Measurements from ENCODE around the gene GSTCD.
"Not testable (repeated sequence)": the region's sequence is repeated elsewhere in the genome, so short reads cannot be mapped to it uniquely, and the experiment has no call there.

GSTCD gene

DNA sequence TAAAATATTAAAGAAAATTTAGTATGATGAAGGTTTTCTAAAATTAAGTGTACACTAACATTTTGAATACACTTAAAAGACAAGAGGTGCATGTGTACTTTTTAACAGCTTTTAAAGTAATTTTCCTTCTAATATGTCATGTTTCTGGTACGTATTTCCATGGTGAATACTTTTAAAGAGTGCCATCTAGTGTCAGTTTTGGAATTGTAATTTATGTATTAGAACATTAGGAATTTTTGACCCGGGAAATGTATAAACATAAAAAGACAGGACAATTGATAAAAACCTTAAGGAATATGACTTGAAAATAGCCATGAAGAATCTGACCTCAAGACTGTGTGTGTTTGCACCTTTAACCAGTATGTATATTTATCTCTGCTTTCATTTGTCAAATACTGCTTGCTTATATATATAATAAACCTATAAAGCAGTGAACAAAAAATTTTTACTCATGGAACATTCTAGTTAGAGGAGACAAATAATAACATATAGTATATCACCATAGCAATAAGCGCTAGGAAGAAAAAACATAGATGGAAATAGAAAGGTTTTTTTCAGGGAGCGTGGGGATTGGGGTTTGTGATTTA is 7.2 kb downstream of the GSTCD start:
- DNase-seq: peak in 1 of 2 donors; percentile 57

DNA sequence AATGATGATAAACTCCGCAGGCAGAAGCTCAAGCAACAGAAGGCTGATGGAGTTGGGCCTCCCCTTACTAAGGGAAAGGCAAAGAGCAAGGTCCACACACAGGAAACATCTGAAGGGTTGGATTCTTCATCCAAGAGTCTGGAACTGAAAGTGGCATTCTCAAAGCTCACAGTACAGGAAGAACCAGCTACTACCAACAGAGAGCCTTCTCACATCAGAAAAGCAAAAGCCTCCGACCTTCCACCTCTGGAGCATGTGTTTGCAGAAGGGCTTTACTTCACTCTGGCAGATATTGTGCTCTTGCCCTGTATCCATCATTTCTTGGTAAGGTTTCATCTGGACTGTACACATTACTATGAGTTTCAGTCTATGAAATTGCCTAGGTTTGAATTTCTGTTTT is 10.6 kb downstream of the GSTCD start:
- DNase-seq: no peak

DNA sequence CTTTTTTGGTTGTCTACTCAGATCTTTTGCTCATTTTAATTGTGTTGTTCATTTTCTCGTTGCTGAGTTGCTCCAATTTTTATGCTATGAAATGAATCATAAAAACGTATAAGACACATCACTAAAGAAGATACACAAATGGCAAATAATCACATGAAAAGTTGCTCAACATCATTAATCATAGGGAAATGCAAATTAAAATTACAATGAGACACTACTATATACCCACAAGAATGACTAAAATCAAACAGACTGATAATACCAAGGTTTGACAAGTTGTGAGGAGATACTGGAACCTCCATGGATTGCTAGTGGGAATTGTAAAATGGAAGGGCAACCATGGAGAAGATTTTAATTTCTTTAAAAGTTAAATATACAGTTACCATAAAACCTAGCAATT is 17.0 kb downstream of the GSTCD start:
- DNase-seq: no peak

DNA sequence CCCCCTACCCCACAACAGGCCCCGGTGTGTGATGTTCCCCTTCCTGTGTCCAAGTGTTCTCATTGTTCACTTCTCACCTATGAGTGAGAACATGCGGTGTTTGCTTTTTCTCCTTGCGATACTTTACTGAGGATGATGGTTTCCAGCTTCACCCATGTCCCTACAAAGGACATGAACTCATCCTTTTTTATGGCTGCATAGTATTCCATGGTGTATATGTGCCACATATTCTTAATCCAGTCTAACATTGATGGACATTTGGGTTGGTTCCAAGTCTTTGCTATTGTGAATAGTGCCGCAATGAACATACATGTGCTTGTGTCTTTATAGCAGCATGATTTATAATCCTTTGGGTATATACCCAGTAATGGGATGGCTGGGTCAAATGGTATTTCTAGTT is 21.3 kb downstream of the GSTCD start:
- DNase-seq: not testable (repeated sequence)

DNA sequence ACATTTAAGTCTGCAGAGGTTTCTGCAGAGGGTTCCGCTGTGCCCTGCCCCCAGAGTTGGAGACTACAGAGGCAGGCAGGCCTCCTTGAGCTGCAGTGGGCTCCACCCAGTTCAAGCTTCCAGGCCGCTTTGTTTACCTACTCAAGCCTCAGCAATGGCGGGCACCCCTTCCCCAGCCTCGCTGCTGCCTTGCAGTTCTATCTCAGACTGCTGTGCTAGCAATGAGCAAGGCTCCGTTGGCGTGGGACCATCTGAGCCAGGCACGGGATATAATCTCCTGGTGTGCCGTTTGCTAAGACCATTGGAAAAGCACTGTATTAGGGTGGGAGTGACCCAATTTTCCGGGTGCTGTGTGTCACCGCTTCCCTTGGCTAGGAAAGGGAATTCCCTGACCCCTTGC is 26.6 kb downstream of the GSTCD start:
- DNase-seq: not testable (repeated sequence)

DNA sequence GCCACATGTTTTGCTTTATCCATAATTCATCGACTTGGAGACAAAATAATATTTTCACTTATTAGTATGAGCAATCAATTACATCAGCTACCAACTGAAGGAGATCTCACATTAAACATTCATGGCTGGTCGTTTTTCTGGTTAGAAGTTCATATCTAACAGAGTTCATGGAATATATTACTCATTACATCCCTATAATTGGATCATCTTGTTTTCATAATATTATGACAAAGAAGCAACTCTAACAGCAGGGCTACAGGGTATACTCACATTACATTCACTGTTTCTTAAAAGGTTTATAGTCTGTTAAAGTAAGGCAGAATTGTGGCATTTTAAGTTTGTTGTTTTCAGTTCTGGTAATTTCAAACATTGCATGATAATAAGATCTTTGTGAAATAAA is 33.0 kb downstream of the GSTCD start:
- no peak for DNase-seq

DNA sequence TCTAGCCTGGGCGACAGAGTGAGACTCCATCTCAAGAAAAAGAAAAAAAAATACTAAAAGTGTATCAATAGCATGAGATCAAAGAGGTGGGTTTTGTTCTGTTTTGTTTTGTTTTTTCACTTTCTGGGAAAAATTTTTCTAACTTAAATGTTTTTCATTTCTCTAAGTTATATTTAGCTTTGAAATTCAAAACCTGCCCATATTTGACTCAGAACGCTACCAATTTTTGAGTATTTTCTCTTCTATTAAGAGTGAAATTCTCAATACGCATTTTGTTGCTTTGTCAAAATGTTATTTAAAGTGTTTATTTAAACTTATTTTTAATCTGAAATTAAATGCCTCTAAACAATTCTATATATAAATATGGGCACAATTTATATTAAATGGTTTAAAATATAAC is 39.6 kb downstream of the GSTCD start:
- no peak for DNase-seq

DNA sequence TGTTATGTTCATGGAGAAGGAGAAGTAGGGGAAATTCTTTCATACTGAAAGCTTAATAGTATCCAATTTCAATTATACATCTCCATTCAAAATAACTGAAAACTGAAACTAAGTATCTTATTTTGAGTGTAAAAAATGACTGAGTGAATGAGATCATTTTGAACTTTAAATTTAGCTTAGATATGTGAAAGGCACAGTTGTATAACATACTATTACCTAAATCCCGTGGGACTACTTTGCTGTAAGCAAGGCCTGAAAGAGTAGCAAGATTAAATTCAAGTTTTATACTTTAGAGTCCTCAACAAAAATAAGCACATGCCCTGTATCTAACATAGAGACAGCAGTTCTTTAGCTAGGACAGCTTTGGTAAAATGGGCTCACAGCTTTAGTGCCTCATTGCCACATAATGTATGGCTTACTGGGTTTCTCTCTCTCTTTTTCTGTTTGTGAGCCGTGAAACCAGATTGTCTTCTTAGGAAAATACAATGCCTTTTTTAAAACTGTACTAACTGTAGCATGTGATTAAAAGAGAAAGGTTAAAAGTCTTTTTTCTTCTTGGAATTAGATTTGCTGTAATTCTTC is 43.2 kb downstream of the GSTCD start:
- no peak for DNase-seq

DNA sequence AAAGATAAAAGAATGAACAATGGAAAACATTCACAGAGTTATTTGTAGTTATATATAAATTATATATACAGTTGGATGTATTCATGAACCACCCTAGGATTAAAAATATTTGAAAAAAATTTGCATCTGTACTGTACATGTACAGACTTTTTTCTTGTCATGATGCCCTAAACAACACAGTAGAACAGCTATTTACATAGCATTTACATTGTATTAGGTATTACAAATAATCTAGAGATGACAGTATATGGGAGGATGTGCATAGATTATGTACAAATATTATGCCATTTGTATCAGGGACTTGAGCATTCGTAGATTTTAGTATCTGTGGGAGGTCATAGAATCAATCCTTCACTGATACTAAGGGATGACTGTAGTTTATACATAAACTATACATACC is 44.8 kb downstream of the GSTCD start:
- DNase-seq: no peak

DNA sequence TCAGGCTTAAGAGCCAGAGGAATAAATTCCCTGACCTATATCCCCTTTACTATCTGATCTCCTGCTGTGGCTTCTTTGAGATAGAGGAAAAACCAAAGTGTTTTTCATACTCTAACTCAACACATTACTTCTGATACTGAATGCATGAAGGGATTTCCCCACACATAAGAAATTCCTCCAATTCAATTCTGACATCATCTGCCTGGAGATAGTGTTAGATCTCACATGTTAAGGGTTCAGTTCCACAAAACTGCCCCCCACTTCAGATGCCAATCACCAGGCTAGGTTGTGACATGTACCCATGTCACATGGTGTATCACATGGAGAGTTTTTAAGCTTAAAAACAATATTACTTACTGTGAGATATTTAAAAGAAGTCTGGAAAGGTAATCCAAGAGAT is 46.8 kb downstream of the GSTCD start:
- DNase-seq: peak; percentile 24 to 25

DNA sequence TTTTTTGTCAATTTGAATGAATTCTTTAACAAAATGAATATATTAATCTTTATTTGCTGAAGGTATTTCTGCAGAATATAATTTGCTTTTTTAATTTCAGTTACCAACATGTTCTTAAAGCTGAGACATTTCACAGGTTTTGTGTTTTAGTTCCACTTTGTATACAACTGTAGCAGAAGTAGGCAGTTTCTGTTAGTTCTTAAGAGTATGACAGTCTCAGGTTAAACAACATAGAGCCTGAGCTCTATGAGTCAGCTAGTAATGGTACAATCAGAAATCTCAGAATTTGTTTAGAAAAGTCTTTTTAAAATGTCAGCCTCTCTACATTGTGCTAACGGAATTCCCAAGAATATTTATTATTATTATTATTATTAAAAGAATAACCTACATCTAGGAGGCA is 50.4 kb downstream of the GSTCD start:
- no peak for DNase-seq

DNA sequence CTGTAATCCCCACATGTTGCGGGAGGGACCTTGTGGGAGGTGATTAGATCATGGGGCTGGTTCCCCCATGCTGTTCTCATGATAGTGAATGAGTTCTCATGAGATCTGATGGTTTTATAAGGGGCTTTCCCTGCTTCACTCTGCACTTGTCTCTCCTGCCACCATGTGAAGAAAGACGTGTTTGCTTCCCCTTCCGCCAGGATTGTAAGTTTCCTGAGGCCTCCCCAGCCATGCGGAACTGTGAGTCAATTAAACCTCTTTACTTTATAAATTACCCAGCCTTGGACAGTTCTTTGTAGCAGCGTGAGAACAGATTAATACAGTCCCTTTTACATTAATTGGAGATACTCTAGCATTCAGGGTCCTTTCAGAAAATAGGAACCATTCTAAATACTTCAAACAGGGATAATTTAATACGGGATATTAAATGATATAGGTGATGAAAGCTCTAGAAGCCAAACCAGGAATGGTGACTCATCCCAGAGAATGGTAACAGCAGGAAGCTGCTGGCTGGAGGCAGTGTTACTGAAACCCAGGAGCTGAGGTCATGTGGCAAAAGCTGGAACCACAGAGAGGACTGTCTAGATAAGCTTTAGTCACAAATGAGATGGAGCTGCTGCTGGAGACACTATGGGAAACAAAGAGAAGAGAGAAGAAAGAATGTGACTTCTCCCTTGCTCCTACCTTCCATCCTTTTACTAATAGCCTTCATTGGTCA is 57.3 kb downstream of the GSTCD start:
- DNase-seq: no peak

DNA sequence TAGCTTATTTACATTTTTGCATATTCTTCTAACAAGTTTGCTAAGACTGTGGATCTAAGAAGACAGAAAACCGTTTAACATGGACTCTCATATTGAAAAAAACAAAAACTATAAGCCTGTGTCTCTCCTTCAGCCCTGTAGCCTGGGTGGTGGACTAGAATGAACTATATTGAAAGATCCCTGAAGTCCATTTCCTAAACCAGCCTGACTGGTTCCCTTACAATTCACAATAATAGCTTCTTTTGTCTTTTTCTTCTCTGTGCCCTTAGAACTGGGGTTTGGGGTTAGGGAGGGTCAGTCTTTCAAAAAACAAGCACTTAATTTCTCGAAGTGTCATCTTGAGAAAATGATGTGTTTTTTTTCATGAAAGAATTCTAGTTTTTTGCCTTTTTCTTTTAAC is 59.0 kb downstream of the GSTCD start:
- DNase-seq: no peak

DNA sequence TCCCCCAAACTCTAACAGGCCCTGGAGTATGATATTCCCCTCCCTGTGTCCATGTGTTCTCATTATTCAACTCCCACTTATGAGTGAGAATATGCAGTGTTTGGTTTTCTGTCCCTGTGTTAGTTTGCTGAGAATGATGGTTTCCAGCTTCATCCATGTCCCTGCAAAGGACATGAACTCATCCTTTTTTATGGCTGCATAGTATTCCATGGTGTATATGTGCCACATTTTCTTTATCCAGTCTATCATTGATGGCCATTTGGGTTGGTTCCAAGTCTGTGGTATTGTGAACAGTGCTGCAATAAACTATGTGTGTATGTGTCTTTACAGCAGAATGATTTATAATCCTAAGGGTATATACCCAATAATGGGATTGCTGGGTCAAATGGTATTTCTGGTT is 61.9 kb downstream of the GSTCD start:
- not testable (repeated sequence) for DNase-seq

DNA sequence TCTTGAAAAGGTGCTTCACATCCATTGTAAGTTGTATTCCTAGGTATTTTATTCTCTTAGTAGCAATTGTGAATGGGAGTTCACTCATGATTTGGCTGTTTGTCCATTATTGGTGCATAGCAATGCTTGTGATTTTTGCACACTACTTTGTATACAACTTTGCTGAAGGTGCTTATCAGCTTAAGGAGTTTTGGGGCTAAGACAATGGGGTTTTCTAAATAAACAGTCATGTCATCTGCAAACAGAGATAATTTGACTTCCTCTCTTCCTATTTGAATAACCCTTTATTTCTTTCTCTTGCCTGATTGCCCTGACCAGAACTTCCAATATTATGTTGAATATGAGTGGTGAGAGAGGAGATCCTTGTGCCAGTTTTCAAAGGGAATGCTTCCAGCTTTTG is 63.5 kb downstream of the GSTCD start:
- DNase-seq: not testable (repeated sequence)

DNA sequence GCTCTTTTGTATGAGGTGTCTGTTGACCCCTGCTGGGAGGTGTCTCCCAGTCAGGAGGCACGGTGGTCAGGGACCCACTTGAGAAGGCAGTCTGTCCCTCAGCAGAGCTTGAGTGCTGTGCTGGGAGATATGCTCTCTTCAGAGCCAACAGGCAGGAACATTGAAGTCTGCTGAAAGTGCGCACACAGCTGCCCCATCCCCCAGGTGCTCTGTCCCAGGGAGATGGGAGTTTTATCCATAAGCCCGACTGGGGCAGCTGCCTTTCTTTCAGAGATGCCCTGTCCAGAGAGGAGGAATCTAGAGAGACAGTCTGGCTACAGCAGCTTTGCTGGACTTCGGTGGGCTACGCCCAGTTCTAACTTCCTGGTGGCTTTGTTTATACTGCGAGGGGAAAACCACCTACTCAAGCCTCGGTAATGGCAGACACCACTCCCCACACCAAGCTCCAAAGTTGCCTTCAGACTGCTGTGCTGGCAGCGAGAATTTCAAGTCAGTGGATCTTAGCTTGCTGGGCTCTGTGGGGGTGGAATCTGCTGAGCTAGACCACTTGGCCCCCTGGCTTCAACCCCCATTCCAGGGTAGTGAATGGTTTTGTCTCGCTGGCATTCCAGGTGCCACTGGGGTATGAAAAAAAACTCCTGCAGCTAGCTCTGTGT is 67.3 kb downstream of the GSTCD start:
- DNase-seq: not testable (repeated sequence)

DNA sequence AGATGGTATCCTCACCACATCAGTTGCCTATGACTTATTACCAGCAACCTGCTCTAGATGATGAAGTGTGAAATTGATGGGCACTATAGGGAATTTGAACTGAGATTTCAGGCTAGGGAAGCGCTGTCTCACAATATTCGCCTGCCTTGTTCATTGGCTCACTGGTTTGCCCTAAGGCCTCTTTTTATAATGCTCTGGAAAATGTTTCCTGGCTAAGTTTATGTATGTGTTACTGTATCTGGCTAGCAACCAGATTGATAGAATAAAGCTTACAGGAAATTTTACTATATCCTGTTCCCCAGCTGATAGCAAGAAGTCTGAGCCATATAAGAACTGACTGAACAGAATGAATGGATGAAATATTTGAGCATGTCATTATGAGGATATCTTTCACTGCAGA is 71.6 kb downstream of the GSTCD start:
- no peak for DNase-seq

DNA sequence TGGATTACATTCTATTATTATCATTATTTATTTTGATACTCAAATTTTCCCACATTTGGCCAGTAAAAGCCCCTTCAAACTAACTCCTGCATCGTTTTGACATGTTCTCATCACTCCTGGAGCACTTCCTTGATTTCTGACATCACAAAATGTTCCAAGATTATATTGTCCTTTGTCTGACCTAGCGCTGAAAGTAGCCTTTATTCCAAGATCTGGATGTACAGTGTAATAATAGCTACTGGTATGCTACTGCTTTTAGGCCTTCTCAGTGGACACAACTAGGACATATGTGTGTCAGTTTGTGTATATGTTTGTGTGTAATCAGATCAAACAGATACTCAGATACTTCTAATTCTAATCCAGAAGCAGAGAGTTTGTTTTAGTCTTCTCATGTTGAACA is 76.2 kb downstream of the GSTCD start:
- no peak for DNase-seq

DNA sequence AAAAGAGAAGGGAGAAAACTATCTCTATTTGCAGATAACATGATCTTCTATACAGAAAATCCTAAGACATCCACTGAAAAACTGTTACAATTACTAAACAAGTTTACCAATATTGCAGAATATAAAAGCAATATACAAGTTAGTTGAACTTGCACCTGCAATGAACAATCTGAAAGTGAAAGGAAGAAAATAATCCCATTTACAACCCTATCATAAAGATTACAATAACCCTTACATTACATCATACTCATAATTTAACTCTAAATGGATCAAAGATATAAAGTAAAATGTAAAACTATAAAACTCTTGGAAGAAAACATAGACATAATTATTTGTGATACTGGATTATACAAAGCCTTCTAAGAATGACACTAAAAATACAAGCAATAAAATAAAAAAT is 77.2 kb downstream of the GSTCD start:
- no peak for DNase-seq

DNA sequence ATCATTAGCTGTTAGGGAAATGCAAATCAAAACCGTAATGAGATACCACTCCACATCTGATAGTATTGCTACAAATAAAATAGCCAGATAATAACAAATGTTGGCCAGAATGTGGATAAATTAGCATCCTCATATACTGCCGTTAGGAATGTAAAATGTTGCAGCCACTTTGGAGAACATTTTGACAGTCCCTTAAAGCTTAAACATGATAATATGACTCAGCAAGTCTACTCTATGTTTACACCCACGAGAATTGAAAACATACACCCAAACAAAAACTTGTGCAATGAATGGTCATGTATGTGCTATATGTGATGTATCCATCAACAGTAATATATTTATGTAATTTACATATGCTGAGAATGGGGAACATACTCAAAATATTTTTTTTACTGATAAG is 78.2 kb downstream of the GSTCD start:
- DNase-seq: no peak

DNA sequence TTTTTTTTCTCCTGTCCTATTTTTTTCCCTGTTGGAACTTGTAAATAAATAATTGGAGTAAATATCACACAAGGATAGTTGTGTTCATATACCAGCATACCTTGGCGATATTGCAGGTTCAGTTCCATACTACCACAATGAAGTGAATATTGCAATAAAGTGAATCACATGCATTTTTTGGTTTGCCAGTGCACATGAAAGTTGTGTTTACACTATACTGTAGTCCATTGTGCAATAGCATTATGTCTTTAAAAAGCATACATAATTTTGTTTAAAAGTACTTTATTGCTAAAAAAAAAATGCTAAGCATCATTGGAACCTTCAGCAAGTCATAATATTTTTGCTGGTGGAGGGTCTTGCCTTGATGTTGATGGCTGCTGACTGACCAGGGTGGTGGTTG is 88.6 kb downstream of the GSTCD start:
- no peak for DNase-seq

DNA sequence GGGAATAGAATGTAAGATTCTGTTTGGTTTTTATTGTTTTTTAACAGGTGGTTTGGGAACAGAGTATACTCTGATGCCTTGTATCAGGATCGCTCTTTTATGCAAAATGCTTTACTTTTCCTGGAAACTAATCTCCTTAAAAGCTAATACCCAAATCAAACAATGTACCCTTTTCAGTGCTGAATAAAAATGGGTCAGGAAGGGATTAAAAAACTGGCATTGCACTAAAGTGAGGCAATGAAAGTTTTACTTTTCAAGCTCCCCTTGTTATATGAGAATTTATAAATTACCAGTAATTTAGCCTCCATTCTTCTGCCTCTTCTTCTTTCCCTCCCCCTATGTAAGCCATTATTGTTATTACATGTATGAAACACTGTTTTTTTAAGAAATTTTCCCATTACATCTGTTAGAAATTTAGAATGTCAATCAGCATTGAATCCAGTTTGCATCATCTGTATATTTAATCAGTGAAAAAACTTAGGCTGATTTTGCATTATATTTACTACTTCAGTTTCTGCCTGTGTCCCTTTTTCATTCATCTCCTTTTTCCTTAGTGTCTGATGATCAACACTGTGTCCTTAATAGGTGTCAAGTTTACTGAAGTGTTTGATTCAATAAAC is 97.0 kb downstream of the GSTCD start:
- DNase-seq: no peak

DNA sequence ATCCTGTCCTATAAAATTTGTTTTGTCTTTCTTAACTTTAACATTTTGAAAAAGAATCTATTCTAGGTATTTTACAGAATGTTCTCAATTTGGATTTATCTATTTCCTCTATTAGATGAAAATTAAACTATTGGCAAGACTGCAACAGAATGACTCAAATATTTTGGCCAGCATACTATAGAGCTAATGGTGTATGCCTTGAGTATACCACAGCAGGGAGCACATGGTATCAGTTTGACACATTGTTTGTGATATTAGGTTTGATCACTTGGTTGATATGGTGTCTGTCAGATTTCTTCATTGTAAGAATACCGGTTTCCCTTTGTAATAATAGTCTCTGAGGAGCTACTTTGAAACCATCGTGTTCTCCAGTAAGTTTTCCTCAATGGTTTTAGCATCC is 98.9 kb downstream of the GSTCD start:
- no peak for DNase-seq

Measured in inflammatory macrophage (primary cell).